MCF 10A (cell line): Measurements from ENCODE around the gene NEK9. TPM values are rescaled to one million over a fixed set of nuclear protein-coding genes. Genes with fewer than 3 reads are reported as not detected.

ENCODE experiments used
- BruUV-seq: library from RNA; stranded (reverse); fragments of 400-500 nt; replicated peaks from 2 replicates; lab custom pipeline; 2021; lab: Mats Ljungman, UMichigan
- CTCF ChIA-PET: fragments of 300-600 bp; sonication (Branson Sonifier 250); formaldehyde crosslinking; extraction: SDS; loops from one replicate; lab custom pipeline; 2021; ENCODE audit warnings: antibody characterized with exemption, inconsistent platforms; lab: Yijun Ruan, JAX
- POLR2A ChIA-PET: fragments of 300-600, 350-650 bp; sonication (Branson Sonifier 250); formaldehyde crosslinking; extraction: SDS; loops from one replicate; lab custom pipeline; 2020; ENCODE audit warnings: antibody characterized with exemption, inconsistent platforms; lab: Yijun Ruan, JAX
- DNase-seq: peaks from one replicate; pipeline ENCODE4 v3.0.0-alpha.2; 2018; ENCODE audit not compliant: unreplicated experiment
- H3K27ac Mint-ChIP-seq: one replicate; pipeline ENCODE4 v1.8.0; 2022; ENCODE audit warnings: mild to moderate bottlenecking, low read depth, mixed read lengths; ENCODE audit not compliant: unreplicated experiment
- H3K27me3 Mint-ChIP-seq: one replicate; pipeline ENCODE4 v1.8.0; 2022; ENCODE audit warnings: mixed read lengths; ENCODE audit not compliant: insufficient read depth, unreplicated experiment
- H3K36me3 Mint-ChIP-seq: one replicate; pipeline ENCODE4 v1.8.0; 2022; ENCODE audit warnings: mild to moderate bottlenecking, moderate library complexity, mixed read lengths; ENCODE audit not compliant: insufficient read depth, unreplicated experiment
- H3K4me1 Mint-ChIP-seq: one replicate; pipeline ENCODE4 v1.8.0; 2022; ENCODE audit warnings: mixed read lengths; ENCODE audit not compliant: insufficient read depth, unreplicated experiment
- H3K4me3 Mint-ChIP-seq: one replicate; pipeline ENCODE4 v1.8.0; 2022; ENCODE audit warnings: mild to moderate bottlenecking, moderate library complexity, mixed read lengths; ENCODE audit not compliant: unreplicated experiment
- H3K9me3 Mint-ChIP-seq: one replicate; pipeline ENCODE4 v1.8.0; 2022; ENCODE audit warnings: mixed read lengths; ENCODE audit not compliant: unreplicated experiment
- CTCF ChIP-seq: fragments of 200-600 bp; IDR thresholded peaks from one replicate; pipeline ENCODE4 v1.8.0; 2022; ENCODE audit warnings: antibody characterized with exemption, mild to moderate bottlenecking; ENCODE audit not compliant: unreplicated experiment
- intact Hi-C: fragments of 100-400 bp; cut with micrococcal nuclease; formaldehyde crosslinking; loops from 2 replicates; pipeline ENCODE4 v1.14.1; 2022
- total RNA-seq: library from RNA; stranded (reverse); gene quantifications from 2 replicates; pipeline ENCODE4 v1.2.3, GENCODE V29; 2022

NEK9 gene
- total RNA-seq, 1 experiment from 2014 or later, result 112 TPM

- H3K36me3 Mint-ChIP-seq, result peaks cover 71% of the 10 kb centered on the region
- BruUV-seq, result no TSS peak
- H3K4me3 Mint-ChIP-seq, result no peak overlapping the region
- peaks cover 15% of the 10 kb centered on the region for H3K4me1 Mint-ChIP-seq
- CTCF ChIA-PET, result no interaction called here
- H3K27me3 Mint-ChIP-seq, result no peaks in the 10 kb centered on the region
- no peak for TF ChIP-seq CTCF
- no peak for DNase-seq
- POLR2A ChIA-PET, result interaction anchor here (1.0 to 1.5 kb wide), 2 partner anchors 9 to 38 kb away, joined by 4 to 5 read pairs; partner anchors contain the start of gene EIF2B2
- no peak overlapping the region for H3K27ac Mint-ChIP-seq
- no peaks in the 10 kb centered on the region for H3K9me3 Mint-ChIP-seq
- intact Hi-C loops, result no loop called here
Measured at GRCh38 chr14:75040959-75041358, 85.9 kb downstream of the NEK9 start.

GRCh38 chr14:75040507-75040906 is 86.3 kb downstream of the NEK9 start:
- H3K9me3 Mint-ChIP-seq, result no peaks in the 10 kb centered on the region
- ChIA-PET CTCF (no interaction called here), POLR2A (interaction anchor here (1.0 to 1.5 kb wide), 2 partner anchors 9 to 37 kb away, joined by 4 to 5 read pairs; partner anchors contain the start of gene EIF2B2)
- intact Hi-C loops, result no loop called here
- no peaks in the 10 kb centered on the region for H3K27me3 Mint-ChIP-seq
- H3K27ac Mint-ChIP-seq, result no peak overlapping the region
- peaks cover 10% of the 10 kb centered on the region for H3K4me1 Mint-ChIP-seq
- TF ChIP-seq CTCF, result no peak
- H3K4me3 Mint-ChIP-seq, result no peak overlapping the region
- H3K36me3 Mint-ChIP-seq, result peaks cover 72% of the 10 kb centered on the region
- BruUV-seq, result no TSS peak
- DNase-seq, result no peak

- intact Hi-C loops, result no loop called here
- no peaks in the 10 kb centered on the region for H3K9me3 Mint-ChIP-seq
Measured at GRCh38 chr14:75032939-75033338, 93.9 kb downstream of the NEK9 start.

DNA sequence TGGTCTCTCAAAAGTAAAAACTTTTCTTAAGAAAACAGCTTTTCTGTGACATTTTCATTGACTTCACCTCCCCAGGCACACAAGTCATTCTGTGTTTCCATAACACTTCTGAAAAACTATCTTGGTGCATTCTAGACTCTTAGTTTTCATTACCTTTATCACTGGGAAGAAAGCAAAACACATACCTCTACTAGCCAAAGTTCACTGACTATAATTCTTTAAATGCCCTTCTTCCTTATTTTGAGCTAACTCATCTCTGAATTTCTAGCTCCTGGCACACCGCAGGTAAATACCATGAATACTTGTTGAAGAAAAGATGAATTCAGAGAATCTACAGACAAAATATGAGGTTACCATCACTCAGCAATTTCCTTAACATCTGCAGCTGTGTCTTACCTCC is 96.7 kb downstream of the NEK9 start:
- intact Hi-C loops, result no loop called here
- ChIA-PET CTCF (interaction anchor here (0.5 to 1.1 kb wide), 2 partner anchors 33 to 384 kb away, joined by 3 read pairs; no protein-coding TSS in a partner anchor), POLR2A (no interaction called here)
- no peak for TF ChIP-seq CTCF
- H3K4me3 Mint-ChIP-seq, result no peak overlapping the region
- H3K36me3 Mint-ChIP-seq, result peaks cover 69% of the 10 kb centered on the region
- BruUV-seq, result no TSS peak
- no peaks in the 10 kb centered on the region for H3K27me3 Mint-ChIP-seq
- no peaks in the 10 kb centered on the region for H3K9me3 Mint-ChIP-seq
- no peak for DNase-seq
- H3K4me1 Mint-ChIP-seq, result no peaks in the 10 kb centered on the region
- no peak overlapping the region for H3K27ac Mint-ChIP-seq

More at GRCh38 chr14:75032939-75033338, 93.9 kb downstream of the NEK9 start:
- H3K36me3 Mint-ChIP-seq, result peaks cover 94% of the 10 kb centered on the region
- H3K27me3 Mint-ChIP-seq, result no peaks in the 10 kb centered on the region
- ChIA-PET POLR2A (interaction anchor here (1.1 kb wide), 1 partner anchor 127 kb away, joined by 3 read pairs; no protein-coding TSS in a partner anchor), CTCF (interaction anchor here (0.7 kb wide), 1 partner anchor 77 kb away, joined by 4 read pairs; the partner anchor contains the start of gene PGF)
- no TSS peak for BruUV-seq
- DNase-seq, result no peak
- TF ChIP-seq CTCF, result no peak
- no peaks in the 10 kb centered on the region for H3K4me1 Mint-ChIP-seq
- H3K27ac Mint-ChIP-seq, result no peak overlapping the region
- H3K4me3 Mint-ChIP-seq, result no peak overlapping the region

Other genes with a start within 250 kb of the NEK9 start
- gene DLST, start 245.1 kb downstream of the NEK9 start, total RNA-seq, result 114 and 139 TPM in 2 replicates
- 8.8 and 12.3 TPM in 2 replicates for gene RPS6KL1, start 203.8 kb downstream of the NEK9 start, total RNA-seq
- 1.3 and 2.1 TPM in 2 replicates for gene PGF, start 171.5 kb downstream of the NEK9 start, total RNA-seq
- 53.8 and 57.9 TPM in 2 replicates for gene EIF2B2, start 124.1 kb downstream of the NEK9 start, total RNA-seq
- gene MLH3, start 75.6 kb downstream of the NEK9 start, total RNA-seq, result 28.2 and 29.9 TPM in 2 replicates
- 11.7 and 19.9 TPM in 2 replicates for gene ACYP1, start 63.0 kb downstream of the NEK9 start, total RNA-seq
- 1.3 and 2.2 TPM in 2 replicates for gene ZC2HC1C, start 57.4 kb downstream of the NEK9 start, total RNA-seq
- 454 and 526 TPM in 2 replicates for gene TMED10, start 49.6 kb upstream of the NEK9 start, total RNA-seq
- 73.1 and 139 TPM in 2 replicates for gene FOS, start 151.8 kb upstream of the NEK9 start, total RNA-seq